ENCODE measurements around the gene CDH23.
A peak's percentile ranks its signal among the peaks of the same experiment; 100 is the strongest.

The CDH23 gene

DNA sequence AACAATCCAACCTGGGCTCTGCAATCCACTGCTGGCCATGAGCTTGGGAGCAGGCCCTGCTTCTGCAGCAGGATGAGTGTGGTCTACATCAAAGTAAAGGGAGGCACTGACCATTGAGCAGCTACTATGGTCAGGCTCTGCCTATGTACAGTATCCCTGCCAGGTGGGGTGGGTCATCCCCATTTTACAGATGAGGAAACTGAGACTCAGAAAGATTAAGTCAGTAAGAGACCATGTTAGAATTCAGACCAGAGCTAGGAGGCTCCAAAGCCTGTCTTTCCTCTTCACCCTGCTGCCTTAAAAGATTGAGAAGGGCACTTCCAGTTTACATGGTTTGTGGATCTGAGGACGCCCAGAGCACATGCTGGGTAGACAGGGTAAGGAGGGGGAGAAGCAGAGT lies 27.1 kb upstream of the CDH23 start:
- no peak for DNase-seq

GRCh38 chr10:71370031-71370430 lies 26.7 kb upstream of the CDH23 start:
- DNase-seq = no peak

GRCh38 chr10:71371750-71372166 lies 25.0 kb upstream of the CDH23 start:
- DNase-seq = no peak

DNA sequence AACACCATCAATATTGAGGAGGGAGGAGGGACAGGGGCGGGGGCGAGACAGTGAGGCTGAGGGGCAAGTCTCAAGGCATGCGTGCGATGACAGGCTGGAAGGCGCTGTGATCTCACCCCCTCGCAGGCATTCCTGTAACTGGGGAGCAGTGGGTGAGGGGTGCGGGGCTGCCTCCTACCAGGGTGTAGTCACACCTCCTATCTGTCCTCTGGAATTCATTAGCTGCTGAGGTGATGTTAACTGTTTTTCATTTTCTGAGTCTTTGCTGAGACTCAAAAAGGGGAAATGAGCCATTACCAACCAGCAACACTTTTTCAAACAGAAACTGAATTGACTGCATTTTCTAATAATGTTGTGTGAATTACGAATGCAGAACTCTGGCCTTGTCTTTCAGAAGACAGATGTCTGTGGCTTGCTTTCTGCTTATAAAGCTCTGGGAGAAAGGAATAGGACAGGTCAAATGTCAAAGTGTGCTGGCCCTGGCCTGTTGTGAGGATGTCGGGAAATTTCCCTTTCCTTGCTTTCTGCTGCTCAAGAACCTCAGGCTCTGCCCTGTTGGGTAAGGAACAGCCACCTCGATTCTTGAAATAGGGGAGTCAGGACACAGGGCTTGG lies 23.7 kb upstream of the CDH23 start:
- DNase-seq = no peak

- DNase-seq = no peak
These were observed 22.1 kb upstream of the CDH23 start for GRCh38 chr10:71374481-71375233.

- DNase-seq = no peak
These were observed 20.8 kb upstream of the CDH23 start for GRCh38 chr10:71375952-71376351.

GRCh38 chr10:71378336-71379117 lies 18.2 kb upstream of the CDH23 start:
- DNase-seq = no peak

DNA sequence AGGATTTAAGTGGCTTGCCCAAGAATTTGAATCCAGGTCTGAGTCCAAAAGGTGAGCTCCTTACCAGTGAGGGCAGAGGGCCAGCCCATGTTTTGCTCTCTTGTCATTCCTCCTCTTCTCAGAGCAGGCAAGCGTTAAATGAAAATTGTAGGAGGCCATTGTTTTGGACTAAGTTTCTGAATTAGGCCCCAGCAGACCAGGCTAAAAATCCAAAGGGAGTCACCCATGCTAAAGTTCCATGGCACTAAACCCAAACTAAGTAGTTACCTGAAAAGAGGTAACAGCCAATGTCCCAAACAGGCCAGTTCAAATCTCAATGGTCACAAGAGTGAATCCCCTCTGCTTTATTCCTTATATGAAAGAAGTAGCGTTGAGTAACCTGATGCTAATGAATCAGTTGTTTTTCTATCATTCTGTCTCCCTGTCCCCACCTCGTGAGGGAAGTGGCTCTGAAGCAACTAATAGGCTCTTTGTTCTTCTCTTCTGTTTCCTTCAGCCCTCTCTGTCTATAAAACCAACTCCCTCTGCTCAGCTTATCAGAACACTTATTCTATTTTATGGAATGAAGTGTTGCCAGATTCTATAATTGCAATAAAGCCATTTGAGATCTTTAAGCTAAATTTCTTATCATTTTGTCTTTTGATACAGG lies 17.5 kb upstream of the CDH23 start:
- peak in 1 of 56 donors; percentile 15 for DNase-seq

- no peak for DNase-seq
These were observed 15.9 kb upstream of the CDH23 start for GRCh38 chr10:71380841-71381240.

- DNase-seq = no peak
These were observed 15.1 kb upstream of the CDH23 start for GRCh38 chr10:71381611-71382010.

DNA sequence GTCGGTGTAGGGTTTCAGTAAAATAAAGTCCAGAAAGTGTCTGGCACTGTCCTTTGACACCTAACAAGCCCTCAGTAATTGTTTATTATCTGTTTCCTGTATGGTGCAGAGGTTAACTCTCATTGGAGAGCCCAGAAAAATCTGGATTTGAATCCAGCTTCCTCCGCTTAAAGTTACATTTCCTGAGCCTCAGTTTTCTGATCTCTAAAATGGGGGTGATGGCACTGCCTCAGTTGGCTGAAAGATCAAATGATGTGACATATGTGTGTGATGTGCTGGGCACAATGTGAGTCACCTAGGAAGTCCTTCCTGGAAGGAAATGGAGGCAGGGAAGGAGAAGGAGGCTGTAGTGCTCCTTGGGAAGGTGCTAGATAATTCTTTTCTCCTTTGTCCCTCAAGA lies 14.7 kb upstream of the CDH23 start:
- no peak for DNase-seq

DNA sequence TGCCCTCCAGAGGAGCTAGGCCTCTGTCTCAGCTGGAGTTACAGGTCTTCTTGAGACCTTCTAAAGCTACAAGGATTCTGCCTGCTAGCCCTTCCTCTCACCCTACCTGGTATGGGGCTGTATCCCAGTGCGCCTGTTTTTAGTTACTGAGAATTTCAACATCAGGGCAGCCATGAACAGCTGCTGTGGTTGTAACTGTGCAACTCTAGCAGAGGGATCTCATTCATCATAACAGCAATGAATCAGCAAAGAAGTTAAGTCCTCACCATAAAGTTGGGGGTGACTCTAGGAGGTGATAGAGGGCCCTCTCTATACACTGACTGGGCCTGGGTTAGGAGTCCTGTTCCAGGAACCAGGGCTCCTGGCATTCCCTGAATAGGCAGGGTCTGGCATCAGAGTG lies 14.0 kb upstream of the CDH23 start:
- no peak for DNase-seq

DNA sequence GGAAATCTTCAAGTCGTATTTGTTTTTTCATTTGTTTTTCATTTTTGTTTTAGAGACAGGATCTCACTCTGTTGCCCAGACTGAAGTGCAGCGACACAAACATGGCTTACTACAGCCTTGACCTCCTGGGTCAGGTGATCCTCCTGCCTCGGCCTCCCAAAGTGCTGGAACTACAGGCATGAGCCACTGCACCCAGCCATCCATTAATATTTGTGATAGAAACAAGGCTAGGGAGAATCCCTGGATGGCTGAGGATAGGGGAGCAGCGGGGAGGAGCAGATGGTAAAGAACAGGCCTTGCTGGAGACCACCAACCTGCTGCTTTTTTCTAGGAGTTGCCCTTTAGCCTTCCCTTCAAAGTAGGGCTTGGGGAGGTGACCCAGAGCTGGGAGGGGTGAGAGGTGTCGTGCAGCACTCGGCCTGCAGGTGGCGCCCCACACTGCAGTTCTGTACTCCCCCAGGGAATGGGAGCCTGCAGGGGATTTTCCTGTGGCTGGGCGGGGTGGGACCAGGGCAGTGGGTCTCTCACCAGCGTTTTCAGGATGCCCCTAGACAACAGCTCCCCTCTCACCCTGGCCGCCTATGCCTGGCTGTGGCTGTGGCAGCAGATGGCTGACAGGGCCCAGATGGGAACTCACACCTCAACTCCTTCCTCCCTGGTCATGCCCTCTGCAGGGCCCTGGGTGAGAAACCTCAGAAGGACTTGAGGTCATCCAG lies 12.6 kb upstream of the CDH23 start:
- peak in 51 of 56 donors; percentile 14 to 89 (median 61) for DNase-seq

GRCh38 chr10:71388171-71388570 lies 8.5 kb upstream of the CDH23 start:
- no peak for DNase-seq

GRCh38 chr10:71388583-71389310 lies 8.0 kb upstream of the CDH23 start:
- DNase-seq = no peak

DNA sequence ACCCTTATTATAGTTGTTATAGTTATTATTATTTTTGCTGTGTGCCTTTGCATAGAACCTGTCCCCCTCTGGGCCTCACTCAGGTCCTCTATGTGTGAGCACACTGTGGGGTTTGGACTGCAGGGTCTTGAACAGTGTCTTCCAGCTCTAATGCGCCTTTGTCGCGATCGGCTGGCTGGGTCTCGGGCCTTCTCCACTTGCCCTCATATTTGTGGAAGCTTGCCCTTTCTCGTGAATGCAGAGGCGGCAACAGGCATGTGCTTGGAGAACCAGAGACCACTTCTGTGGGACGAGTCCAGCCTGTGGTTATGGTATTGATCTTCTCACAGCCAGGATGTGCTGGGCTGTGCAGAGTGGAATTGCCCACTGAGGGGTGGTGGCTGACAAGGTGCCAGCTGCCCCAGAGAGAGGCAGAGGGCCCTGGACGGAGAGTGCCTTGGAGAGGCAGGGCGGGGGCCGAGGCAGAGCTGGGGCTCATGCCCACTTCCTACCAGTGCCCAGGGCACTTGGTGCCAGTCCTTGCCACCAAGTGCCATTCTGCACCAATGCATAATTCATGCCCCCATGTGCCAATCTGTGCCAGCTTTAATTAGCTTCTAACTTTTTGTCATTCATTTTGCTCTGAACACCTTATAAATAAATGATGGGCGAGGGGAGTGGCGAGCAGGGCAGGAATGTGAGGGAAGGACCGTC lies 6.8 kb upstream of the CDH23 start:
- peak in 8 of 56 donors; percentile 23 to 66 (median 46) for DNase-seq

DNA sequence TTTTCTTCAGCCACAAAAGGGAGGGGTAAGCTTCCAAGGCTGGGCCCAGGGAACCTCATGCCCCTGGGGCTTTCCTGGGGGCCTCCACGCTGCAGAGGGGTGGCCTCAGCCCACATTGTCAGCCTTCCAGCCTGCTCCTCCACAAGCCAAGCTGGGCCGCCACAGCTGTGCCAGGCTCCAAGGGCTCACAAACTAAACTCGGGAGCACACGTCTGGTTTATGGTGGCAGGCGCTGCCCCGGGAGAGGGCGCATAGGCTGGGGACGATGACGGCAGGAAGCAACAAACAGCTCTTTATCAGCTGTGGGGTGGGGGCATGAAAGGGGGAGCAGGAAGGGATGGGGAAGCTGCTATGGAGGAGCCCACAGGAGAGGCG lies 6.3 kb upstream of the CDH23 start:
- peak in 37 of 56 donors; percentile 20 to 76 (median 48) for DNase-seq

- DNase-seq = no peak
These were observed 5.6 kb upstream of the CDH23 start for GRCh38 chr10:71390921-71391690.

GRCh38 chr10:71391701-71392100 lies 5.0 kb upstream of the CDH23 start:
- peak in 1 of 56 donors; percentile 46 for DNase-seq
